Stomach (tissue), 4 donors: ENCODE measurements around the gene CRYGD.
"Not testable (repeated sequence)": the region's sequence is repeated elsewhere in the genome, so short reads cannot be mapped to it uniquely, and the experiment has no call there.

ENCODE experiments used
- CTCF ChIP-seq, 7 experiments: fragments of 450-650 bp in 4 of 7; fragments of 200-600 bp in 3 of 7; sonication (generic) in 3 of 7; IDR thresholded peaks; one replicate each; pipeline ENCODE4 v1.5.1; 2016 to 2019; ENCODE audit warnings: antibody characterized with exemption in 7 of 7, control low read depth in 2 of 7, mild to moderate bottlenecking in 1 of 7
- EP300 ChIP-seq: sonication (generic); formaldehyde crosslinking; IDR thresholded peaks from one replicate; pipeline ENCODE4 v1.6.1; 2017; ENCODE audit warnings: antibody characterized with exemption
- POLR2A ChIP-seq, 4 donors: fragments of 450-650 bp; IDR thresholded peaks; one replicate each; pipeline ENCODE4 v1.6.1; 2016; ENCODE audit warnings: antibody characterized with exemption in 4 of 4, control low read depth in 2 of 4, mild to moderate bottlenecking in 1 of 4, moderate library complexity in 1 of 4
- POLR2AphosphoS5 ChIP-seq, 3 donors: sonication (generic); formaldehyde crosslinking; IDR thresholded peaks; one replicate each; pipeline ENCODE4 v1.6.1; 2016; ENCODE audit warnings: antibody characterized with exemption in 3 of 3

GRCh38 chr2:208138334-208138733 lies 14.0 kb upstream of the CRYGD start:
- TF ChIP-seq POLR2A (IDR thresholded peaks at IDR 0.05); EP300; CTCF (IDR thresholded peaks at IDR 0.05); POLR2AphosphoS5 (IDR thresholded peaks at IDR 0.05): not testable (repeated sequence)
